H1 (cell line): Measurements from ENCODE around the gene RSAD2. TPM values are rescaled to one million over a fixed set of nuclear protein-coding genes. Genes with fewer than 3 reads are reported as not detected.

Source experiments
- CTCF ChIA-PET: fragments of 300-600 bp; sonication (Branson Sonifier 250); formaldehyde crosslinking; loops from one replicate; lab custom pipeline; 2021; ENCODE audit not compliant: partially characterized antibody; lab: Charles Lee
- POLR2A ChIA-PET: fragments of 300-600 bp; sonication (Branson Sonifier 250); formaldehyde crosslinking; loops from one replicate; lab custom pipeline; 2021; ENCODE audit warnings: inconsistent platforms; ENCODE audit not compliant: partially characterized antibody; lab: Charles Lee
- DNase-seq, 2 experiments: peaks; one replicate each; pipeline versions ENCODE4 v3.0.0 to v3.0.0-alpha.2; 2010 to 2022; ENCODE audit warnings: low spot score in 2 of 2, low read depth in 1 of 2, mixed read lengths in 1 of 2
- FAIRE-seq: peaks from 2 replicates; lab custom pipeline; 2011; peaks lifted over from hg19 to GRCh38; lab: Jason Lieb, UNC
- H2AFZ ChIP-seq: 2 replicates; pipeline ENCODE4 v1.8.1; 2012; ENCODE audit warnings: low read length, inconsistent platforms
- H2AK5ac ChIP-seq: 2 replicates; pipeline ENCODE4 v1.6.1; 2013; ENCODE audit warnings: low read depth, low read length
- H2BK120ac ChIP-seq: replicated peaks from 2 replicates; pipeline ENCODE3; 2013; ENCODE audit warnings: low read depth, low read length, inconsistent platforms
- H2BK12ac ChIP-seq: 2 replicates; pipeline ENCODE4 v1.6.1; 2013; ENCODE audit warnings: low read depth, low read length
- H2BK15ac ChIP-seq: 2 replicates; pipeline ENCODE4 v1.6.1; 2013; ENCODE audit warnings: low read length
- H2BK20ac ChIP-seq: 2 replicates; pipeline ENCODE4 v1.6.1; 2013; ENCODE audit warnings: low read length
- H2BK5ac ChIP-seq: 2 replicates; pipeline ENCODE4 v1.6.1; 2013; ENCODE audit warnings: low read depth, low read length
- H3K14ac ChIP-seq: 2 replicates; pipeline ENCODE4 v1.6.1; 2013; ENCODE audit warnings: inconsistent platforms; ENCODE audit not compliant: insufficient read length
- H3K18ac ChIP-seq: 2 replicates; pipeline ENCODE4 v1.6.1; 2013; ENCODE audit warnings: low read length; ENCODE audit errors: extremely low read depth
- H3K23ac ChIP-seq: 2 replicates; pipeline ENCODE4 v1.6.1; 2013; ENCODE audit warnings: inconsistent platforms; ENCODE audit not compliant: insufficient read length
- H3K23me2 ChIP-seq: 2 replicates; pipeline ENCODE4 v1.6.1; 2013; ENCODE audit warnings: low read depth, low read length
- H3K27ac ChIP-seq: 2 replicates; pipeline ENCODE4 v1.6.1; 2011; ENCODE audit warnings: low read depth, low read length, inconsistent platforms
- H3K27me3 ChIP-seq, 4 experiments: replicated peaks in 1 of 4; 1 replicate in 1 of 4; 2 replicates in 3 of 4; pipeline versions ENCODE4 v1.6.1 to v1.8.1; 2011 to 2013; ENCODE audit warnings: low read length in 3 of 4, mild to moderate bottlenecking in 3 of 4, inconsistent platforms in 2 of 4, mixed read lengths in 2 of 4, moderate library complexity in 1 of 4; ENCODE audit not compliant: control insufficient read depth in 3 of 4, insufficient read depth in 3 of 4; ENCODE audit errors: extremely low read depth in 1 of 4
- H3K36me3 ChIP-seq, 4 experiments: 2 replicates each; pipeline versions ENCODE4 v1.6.1 to v1.8.1; 2011 to 2013; ENCODE audit warnings: mild to moderate bottlenecking in 4 of 4, low read length in 3 of 4, moderate library complexity in 2 of 4, control low read depth in 1 of 4, inconsistent platforms in 1 of 4; ENCODE audit not compliant: insufficient read depth in 4 of 4, control insufficient read depth in 2 of 4
- H3K4ac ChIP-seq: replicated peaks from 2 replicates; pipeline ENCODE3; 2013; ENCODE audit warnings: low read length, low read depth, mixed read lengths, inconsistent platforms; ENCODE audit not compliant: insufficient read length
- H3K4me1 ChIP-seq, 4 experiments: replicated peaks in 1 of 4; 1 replicate in 1 of 4; 2 replicates in 3 of 4; pipeline versions ENCODE4 v1.6.1 to v1.8.1; 2011 to 2013; ENCODE audit warnings: low read length in 3 of 4, inconsistent platforms in 2 of 4, mixed read lengths in 1 of 4; ENCODE audit not compliant: insufficient read depth in 4 of 4, control insufficient read depth in 3 of 4
- H3K4me2 ChIP-seq, 2 experiments: 2 replicates each; pipeline versions ENCODE4 v1.6.1 to v1.8.1; 2011 to 2013; ENCODE audit warnings: low read depth in 2 of 2, low read length in 2 of 2, control low read depth in 1 of 2, inconsistent platforms in 1 of 2, mild to moderate bottlenecking in 1 of 2; ENCODE audit not compliant: insufficient read depth in 1 of 2
- H3K4me3 ChIP-seq, 4 experiments: fragments of 200-600, 300-600 bp in 1 of 4; sonication (generic), shearing (Covaris generic), sonication (Bioruptor Twin) in 1 of 4; 2 replicates each; pipeline versions ENCODE4 v1.5.1 to v1.8.1; 2011 to 2016; ENCODE audit warnings: low read length in 4 of 4, low read depth in 3 of 4, control low read depth in 2 of 4, inconsistent platforms in 2 of 4, mild to moderate bottlenecking in 2 of 4, mixed read lengths in 1 of 4, moderate library complexity in 1 of 4; ENCODE audit not compliant: insufficient read depth in 2 of 4; ENCODE audit errors: extremely low read depth in 1 of 4
- H3K56ac ChIP-seq: replicated peaks from 2 replicates; pipeline ENCODE3; 2013; ENCODE audit warnings: low read depth, mild to moderate bottlenecking, mixed read lengths, low read length, inconsistent platforms; ENCODE audit not compliant: insufficient read length
- H3K79me1 ChIP-seq: 2 replicates; pipeline ENCODE4 v1.6.1; 2013; ENCODE audit warnings: low read depth, low read length, control low read depth
- H3K79me2 ChIP-seq, 2 experiments: 2 replicates each; pipeline versions ENCODE4 v1.6.1 to v1.8.1; 2012 to 2013; ENCODE audit warnings: low read length in 2 of 2, mild to moderate bottlenecking in 2 of 2, inconsistent platforms in 1 of 2; ENCODE audit not compliant: insufficient read depth in 2 of 2, control insufficient read depth in 1 of 2
- H3K9ac ChIP-seq, 4 experiments: replicated peaks in 1 of 4; 1 replicate in 1 of 4; 2 replicates in 3 of 4; pipeline versions ENCODE4 v1.6.1 to v1.8.1; 2011 to 2013; ENCODE audit warnings: low read depth in 3 of 4, low read length in 3 of 4, control low read depth in 2 of 4, mild to moderate bottlenecking in 2 of 4, moderate library complexity in 2 of 4, inconsistent platforms in 1 of 4; ENCODE audit errors: extremely low read depth in 1 of 4
- H3K9me3 ChIP-seq, 2 experiments: 2 replicates each; pipeline versions ENCODE4 v1.6.1 to v1.8.1; 2012 to 2013; ENCODE audit warnings: mild to moderate bottlenecking in 2 of 2, moderate library complexity in 2 of 2, control low read depth in 1 of 2, inconsistent platforms in 1 of 2, low read depth in 1 of 2, low read length in 1 of 2, mixed read lengths in 1 of 2; ENCODE audit not compliant: insufficient read depth in 2 of 2
- H4K20me1 ChIP-seq, 2 experiments: replicated peaks in 1 of 2; 2 replicates each; pipeline versions ENCODE3 to v1.8.1; 2011 to 2013; ENCODE audit warnings: inconsistent platforms in 2 of 2, low read length in 2 of 2, mild to moderate bottlenecking in 1 of 2; ENCODE audit not compliant: insufficient read depth in 2 of 2, control insufficient read depth in 1 of 2
- H4K5ac ChIP-seq: 2 replicates; pipeline ENCODE4 v1.6.1; 2013; ENCODE audit warnings: low read length, low read depth, mixed read lengths, inconsistent platforms; ENCODE audit not compliant: insufficient read length
- H4K8ac ChIP-seq: 2 replicates; pipeline ENCODE4 v1.8.0; 2013; ENCODE audit warnings: mild to moderate bottlenecking, moderate library complexity, low read length, inconsistent platforms; ENCODE audit not compliant: insufficient read depth; ENCODE audit errors: extremely low read depth
- H4K91ac ChIP-seq: replicated peaks from 2 replicates; pipeline ENCODE3; 2013; ENCODE audit warnings: low read length, mixed read lengths, inconsistent platforms; ENCODE audit not compliant: insufficient read length
- KDM4A ChIP-seq: IDR thresholded peaks from one replicate; pipeline ENCODE4 v1.7.1; 2012; ENCODE audit warnings: low read depth, mild to moderate bottlenecking, moderate library complexity, low read length, inconsistent platforms; ENCODE audit not compliant: severe bottlenecking
- NRF1 ChIP-seq: IDR thresholded peaks from 2 replicates; pipeline ENCODE4 v1.6.1; 2011; ENCODE audit warnings: mild to moderate bottlenecking, low read depth, low read length, improper control_type of control experiment
- POLR2A ChIP-seq, 2 experiments: IDR thresholded peaks; 1 replicate in 1 of 2; 2 replicates in 1 of 2; pipeline ENCODE4 v1.6.1; 2011; ENCODE audit warnings: low read depth in 2 of 2, low read length in 2 of 2, mild to moderate bottlenecking in 2 of 2; ENCODE audit errors: control extremely low read depth in 1 of 2
- POLR2AphosphoS5 ChIP-seq: IDR thresholded peaks from 2 replicates; pipeline ENCODE4 v1.6.1; 2011; ENCODE audit warnings: low read depth, low read length
- TCF12 ChIP-seq: IDR thresholded peaks from 2 replicates; pipeline ENCODE4 v1.6.1; 2011; ENCODE audit warnings: low read depth, mild to moderate bottlenecking, low read length
- TEAD4 ChIP-seq: IDR thresholded peaks from 2 replicates; pipeline ENCODE4 v1.6.1; 2012; ENCODE audit warnings: low read depth, low read length, inconsistent platforms, mixed read lengths
- WGBS, 2 experiments: shearing (Covaris generic) in 1 of 2; methylation state at CpG; one replicate each; pipeline versions ENCODE4 v1.1.6 to v1.1.7; 2013 to 2015; ENCODE audit warnings: low lambda C conversion rate in 2 of 2, mixed read lengths in 2 of 2, inconsistent platforms in 1 of 2, low coverage in 1 of 2, missing lambda C conversion rate in 1 of 2; ENCODE audit not compliant: insufficient replicate concordance in 2 of 2, insufficient coverage in 1 of 2, insufficient read length in 1 of 2; ENCODE audit errors: extremely low coverage in 1 of 2, missing lambda C conversion rate in 1 of 2; 5-methylcytosine and 5-hydroxymethylcytosine counted together
- polyA plus RNA-seq, 7 experiments: library from polyadenylated mRNA; depleted of rRNA in 3 of 7; stranded (reverse) in 5 of 7; unstranded in 2 of 7; fragments of >200 nt in 5 of 7; fragments of 200-250 nt in 2 of 7; gene quantifications; 1 replicate in 5 of 7; 2 replicates in 1 of 7; 4 replicates in 1 of 7; pipeline versions ENCODE4 v1.2.1 to v1.2.3, GENCODE V29; 2011 to 2013; ENCODE audit warnings: missing spikeins in 2 of 7, mixed read lengths in 2 of 7
- total RNA-seq: library from RNA; stranded (reverse); fragmentation: NEBNext Ultra II Directional; extraction: Animal tissue kit (Norgen Biotek cat#: 25700); gene quantifications from 2 replicates; pipeline ENCODE4 v1.2.1, GENCODE V29; 2021

Gene RSAD2
- total and polyA plus RNA-seq, 2 of the 8 experiments (the other 6 are each of a cell fraction or from before 2014, with no cell fraction given) = not detected

DNA sequence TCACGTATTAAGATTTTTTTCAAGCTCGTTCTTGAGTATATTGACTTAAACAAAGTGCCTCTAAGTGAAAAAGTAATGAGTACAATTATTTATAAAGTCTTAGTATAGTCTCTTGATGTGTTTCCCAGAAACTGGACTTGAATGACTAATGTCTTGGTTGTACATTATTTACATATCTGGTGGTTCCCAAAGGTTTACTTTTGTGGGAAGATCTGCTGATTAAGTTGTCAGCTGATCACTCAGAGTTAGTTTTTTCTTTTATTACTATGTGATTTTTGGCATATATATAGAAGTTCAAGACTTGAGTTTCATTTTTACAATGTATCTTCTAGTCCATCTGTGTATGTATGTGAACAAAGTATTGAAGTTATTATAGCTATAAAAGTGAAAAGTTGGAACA lies 69.1 kb downstream of the RSAD2 start:
- no peak overlapping the region for H2BK5ac ChIP-seq
- CTCF ChIA-PET = interaction anchor here (0.8 to 1.8 kb wide), 3 partner anchors 50 to 98 kb away, joined by 3 to 6 read pairs (median 4); no protein-coding TSS in a partner anchor
- no peaks in the 10 kb centered on the region for H3K4me1 ChIP-seq
- H2BK120ac ChIP-seq = no peak overlapping the region
- no peak overlapping the region for H3K23ac ChIP-seq
- no peak overlapping the region for H3K4me2 ChIP-seq
- no peak overlapping the region for H3K18ac ChIP-seq
- no peak overlapping the region for H3K56ac ChIP-seq
- H2BK12ac ChIP-seq = no peak overlapping the region
- H3K27me3 ChIP-seq = no peaks in the 10 kb centered on the region
- H3K36me3 ChIP-seq = no peaks in the 10 kb centered on the region; a peak in 1 of 8 replicates
- FAIRE-seq (no peak), DNase-seq (no peak)
- no peak overlapping the region for H3K9ac ChIP-seq
- TF ChIP-seq NRF1 (no peak), POLR2AphosphoS5 (no peak), POLR2A (IDR thresholded peaks at IDR 0.05; ENCODE audit: control extremely low read depth in 1 of 2, low read depth in 2 of 2, low read length in 2 of 2) (no peak), TEAD4 (no peak), KDM4A (no peak), TCF12 (no peak)
- no peak overlapping the region for H3K4ac ChIP-seq
- no peaks in the 10 kb centered on the region for H3K23me2 ChIP-seq
- H3K14ac ChIP-seq = no peak overlapping the region
- no peak overlapping the region for H4K91ac ChIP-seq
- H2BK20ac ChIP-seq = no peak overlapping the region
- no peak overlapping the region for H2AK5ac ChIP-seq
- POLR2A ChIA-PET = no interaction called here
- no peaks in the 10 kb centered on the region for H3K79me2 ChIP-seq
- H2AFZ ChIP-seq = no peak overlapping the region
- peaks cover 0 to 3% of the 10 kb centered on the region in 2 experiments for H4K20me1 ChIP-seq
- H3K9me3 ChIP-seq = no peaks in the 10 kb centered on the region
- H3K4me3 ChIP-seq = no peak overlapping the region
- no peak overlapping the region for H2BK15ac ChIP-seq
- no peak overlapping the region for H4K8ac ChIP-seq
- no peak overlapping the region for H3K27ac ChIP-seq
- no peak overlapping the region for H4K5ac ChIP-seq
- 0 out of 2 replicates have a peak, but pooled peaks cover 2% of the 10 kb centered on the region for H3K79me1 ChIP-seq
- 89% methylated on average over 2 of the region's 2 CpGs; no CpG with 5 or more reads in 1 of the 2 experiments for WGBS, 2 experiments
